NT2/D1 (cell line): Measurements from ENCODE around the gene KLHDC8A.

ENCODE experiments used
- YY1 ChIP-seq: IDR thresholded peaks from 2 replicates; pipeline ENCODE4 v1.6.1; 2011; ENCODE audit not compliant: insufficient read length, insufficient read depth
- ZNF274 ChIP-seq: IDR thresholded peaks from 2 replicates; pipeline ENCODE4 v1.6.1; 2011; ENCODE audit warnings: mild to moderate bottlenecking, low read depth, low read length

- TF ChIP-seq ZNF274 (no peak), YY1 (no peak)
Observed at GRCh38 chr1:205343431-205344065, 13.2 kb downstream of the KLHDC8A start.
